22Rv1 (cell line): Measurements from ENCODE around the gene HELT.
"Not testable (repeated sequence)": the region's sequence is repeated elsewhere in the genome, so short reads cannot be mapped to it uniquely, and the experiment has no call there.

Experiments used
- CTCF ChIP-seq: fragments of 450-650 bp; IDR thresholded peaks from 2 replicates; pipeline ENCODE4 v1.5.1; 2017; ENCODE audit warnings: mild to moderate bottlenecking
- ZFX ChIP-seq: fragments of 450-650 bp; IDR thresholded peaks from 2 replicates; pipeline ENCODE4 v1.6.1; 2017; ENCODE audit warnings: antibody characterized with exemption, borderline replicate concordance

DNA sequence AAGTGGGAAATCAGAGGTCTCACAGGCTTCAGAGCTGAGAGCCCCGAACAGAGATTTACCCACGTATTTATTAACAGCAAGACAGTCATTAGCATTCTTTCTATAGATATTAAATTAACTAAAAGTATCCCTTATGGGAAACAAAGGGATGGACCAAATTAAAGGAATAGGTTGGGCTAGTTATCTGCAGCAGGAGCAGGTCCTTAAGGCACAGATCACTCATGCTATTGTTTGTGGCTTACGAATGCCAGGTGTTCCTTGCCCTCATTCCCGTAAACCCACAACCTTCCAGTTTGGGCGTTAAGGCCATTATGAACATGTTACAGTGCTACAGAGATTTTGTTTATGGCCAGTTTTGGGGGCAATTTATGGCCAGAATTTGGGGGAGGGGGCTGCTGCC lies 33.0 kb downstream of the HELT start:
- TF ChIP-seq CTCF, ZFX: not testable (repeated sequence)
